ENCODE data around the gene KLHL24.

DNA sequence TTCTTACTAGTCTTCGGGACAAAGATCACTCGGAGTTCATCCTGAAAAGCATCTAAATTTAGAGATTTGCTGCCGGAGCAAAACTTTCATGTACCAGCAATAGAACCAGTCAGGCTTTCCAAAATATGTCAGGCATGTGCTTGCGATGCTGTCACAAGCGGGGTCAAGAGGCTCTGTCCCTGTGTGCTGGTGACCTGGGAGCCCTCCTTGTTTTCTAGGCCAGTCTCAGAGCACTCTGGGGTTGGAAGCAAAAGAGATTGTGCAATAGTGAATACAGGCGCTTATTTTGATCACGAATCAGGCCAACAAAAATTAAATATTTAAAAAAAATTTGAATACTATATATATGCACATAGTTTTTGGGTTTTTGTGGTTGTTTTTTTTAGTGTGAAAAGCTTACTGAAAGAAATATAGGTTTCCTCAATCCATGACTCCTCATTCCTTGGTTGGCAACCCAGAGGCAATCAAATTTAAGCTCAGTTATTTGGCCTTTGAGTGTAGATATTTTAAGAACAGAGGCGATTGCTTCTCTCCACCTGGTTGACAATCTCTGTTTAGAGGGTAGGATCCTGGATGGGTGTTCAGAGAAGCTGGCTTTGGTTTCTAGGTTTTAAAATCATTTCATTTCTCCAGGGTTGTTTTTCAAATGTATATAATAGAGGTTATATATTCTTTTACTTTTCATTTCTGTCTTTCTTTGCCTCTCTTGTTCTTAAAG, 8.4 kb upstream of the KLHL24 start:
- no peak for TF ChIP-seq FOXM1 (IDR thresholded peaks at IDR 0.05; ENCODE audit: borderline replicate concordance)
- no peak for TF ChIP-seq HDGF (IDR thresholded peaks at IDR 0.05; ENCODE audit: borderline replicate concordance)

All from HEK293T (cell line).